GM19238 (cell line): Measurements from ENCODE around the gene NFAM1.

Experiments
- DNase-seq: peaks from one replicate; pipeline ENCODE4 v3.0.0; 2011; ENCODE audit warnings: low spot score; ENCODE audit not compliant: insufficient read length

NFAM1 gene

GRCh38 chr22:42361523-42361922 lies 70.7 kb downstream of the NFAM1 start:
- no peak for DNase-seq

DNA sequence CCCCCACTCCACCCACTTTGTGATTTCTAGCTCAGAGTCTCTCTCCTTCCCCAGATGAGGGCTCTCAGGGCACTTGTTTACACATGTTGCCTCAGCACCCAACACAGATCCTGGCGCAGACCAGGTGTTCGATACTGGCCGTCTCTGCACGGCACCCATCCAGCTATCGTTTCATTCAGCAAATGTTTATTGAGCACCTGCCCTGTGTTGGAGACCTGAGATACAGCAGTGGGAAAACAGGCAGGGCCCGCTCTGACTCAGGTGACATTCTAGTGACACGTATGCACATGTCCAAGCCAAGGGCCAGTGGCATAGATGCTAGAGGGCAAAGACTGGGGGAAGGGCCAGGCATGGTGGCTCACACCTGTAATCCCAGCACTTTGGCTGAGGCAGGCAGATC lies 71.9 kb downstream of the NFAM1 start:
- DNase-seq, result no peak

- DNase-seq, result no peak
Observed at GRCh38 chr22:42358643-42359558, 73.3 kb downstream of the NFAM1 start.

DNA sequence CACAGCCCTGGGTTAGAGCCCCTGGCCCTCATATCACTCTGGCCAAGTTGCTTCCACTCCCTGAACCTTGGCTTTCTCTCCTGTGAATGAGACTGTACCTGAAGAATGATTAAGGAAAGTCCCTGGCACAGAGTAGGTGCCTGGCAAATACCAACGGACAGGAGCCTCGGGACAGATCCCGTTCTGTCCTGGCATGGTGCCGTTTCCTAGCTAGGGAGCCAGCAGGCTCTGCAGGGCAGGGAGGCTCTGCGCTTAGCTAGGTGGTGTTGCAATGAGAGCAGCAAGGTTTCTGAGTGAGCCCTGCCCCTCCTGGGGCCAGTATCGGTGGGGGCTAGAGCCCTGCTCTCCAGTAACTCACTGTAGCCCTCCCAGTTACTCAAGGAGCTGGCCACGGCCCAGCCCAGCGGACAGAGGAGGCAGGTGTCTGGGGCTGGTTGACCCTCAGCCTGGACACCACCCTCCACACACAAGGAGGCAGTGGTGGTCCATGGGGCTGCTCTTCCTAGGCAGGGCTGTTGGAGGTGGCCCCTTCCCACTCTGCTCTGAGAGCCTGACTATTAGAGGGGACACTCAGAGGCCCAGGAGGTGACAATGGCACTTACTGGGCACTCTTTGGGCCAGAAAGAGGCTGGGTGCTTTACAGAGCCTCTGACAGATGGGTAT lies 74.4 kb downstream of the NFAM1 start:
- no peak for DNase-seq

DNA sequence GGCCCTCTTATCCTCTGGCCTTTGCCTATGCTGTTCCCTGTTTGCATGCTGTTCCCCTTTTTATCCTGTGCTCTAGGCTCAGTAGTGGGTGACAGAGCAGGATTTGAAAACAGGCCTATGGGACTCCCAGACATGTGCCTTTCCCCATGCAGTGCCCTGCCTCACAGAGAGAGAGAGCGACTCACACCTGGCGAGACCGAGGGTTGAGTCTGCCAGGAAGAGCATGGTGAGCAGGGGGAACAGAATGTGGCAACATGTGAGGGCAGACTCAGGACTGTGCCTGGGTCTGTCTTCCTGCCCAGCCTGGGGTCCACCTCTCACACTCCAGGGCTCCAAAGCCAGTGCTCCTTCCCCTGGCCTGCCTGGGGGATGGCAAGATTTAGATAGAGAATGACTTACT lies 75.0 kb downstream of the NFAM1 start:
- DNase-seq, result no peak

- no peak for DNase-seq
Observed at GRCh38 chr22:42356533-42356932, 75.7 kb downstream of the NFAM1 start.

DNA sequence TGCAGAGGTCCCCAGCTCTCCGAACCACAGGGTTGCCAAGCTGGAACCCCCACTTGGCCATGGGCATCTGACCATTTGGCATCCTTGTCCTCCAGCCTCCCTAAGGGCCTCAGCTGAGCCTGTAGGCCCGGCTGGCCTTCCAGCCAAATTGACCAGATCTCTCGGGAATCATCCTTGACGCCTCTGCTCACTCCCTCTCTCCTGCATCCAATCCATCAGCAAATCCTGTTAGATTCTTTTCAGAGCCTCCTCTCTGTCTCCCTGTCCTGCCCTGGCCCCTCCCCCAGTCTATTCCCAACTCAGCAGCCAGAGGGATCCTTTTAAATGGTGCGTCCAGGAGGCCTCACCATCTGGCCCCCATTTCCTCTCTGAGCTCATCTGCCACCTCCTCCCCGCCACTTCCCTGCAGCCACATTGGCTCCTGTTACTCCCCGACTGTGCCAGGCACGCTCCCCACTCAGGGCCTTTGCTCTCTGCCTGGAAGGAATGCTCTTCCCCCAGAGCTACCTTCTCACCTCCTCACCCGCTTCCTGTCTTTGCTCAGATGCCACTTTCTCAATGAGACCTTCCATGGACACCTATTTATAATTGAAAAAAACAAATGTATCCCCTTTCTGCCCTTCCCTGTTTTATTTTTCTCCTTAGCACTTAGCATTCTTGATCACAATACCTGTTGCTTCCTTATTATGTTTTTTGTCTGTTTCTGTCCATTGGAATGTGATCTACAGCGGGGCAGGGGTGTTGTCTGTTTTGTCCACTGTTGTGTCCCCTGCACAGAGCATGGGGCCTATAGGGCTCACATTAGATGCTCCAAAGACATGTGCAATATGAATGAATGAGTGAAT lies 78.1 kb downstream of the NFAM1 start:
- no peak for DNase-seq

GRCh38 chr22:42350373-42350772 lies 81.8 kb downstream of the NFAM1 start:
- DNase-seq, result no peak

GRCh38 chr22:42347281-42347824 lies 84.8 kb downstream of the NFAM1 start:
- DNase-seq, result no peak

GRCh38 chr22:42346722-42347121 lies 85.5 kb downstream of the NFAM1 start:
- no peak for DNase-seq

GRCh38 chr22:42345458-42345857 lies 86.7 kb downstream of the NFAM1 start:
- no peak for DNase-seq

- no peak for DNase-seq
Observed at GRCh38 chr22:42344361-42344905, 87.8 kb downstream of the NFAM1 start.

DNA sequence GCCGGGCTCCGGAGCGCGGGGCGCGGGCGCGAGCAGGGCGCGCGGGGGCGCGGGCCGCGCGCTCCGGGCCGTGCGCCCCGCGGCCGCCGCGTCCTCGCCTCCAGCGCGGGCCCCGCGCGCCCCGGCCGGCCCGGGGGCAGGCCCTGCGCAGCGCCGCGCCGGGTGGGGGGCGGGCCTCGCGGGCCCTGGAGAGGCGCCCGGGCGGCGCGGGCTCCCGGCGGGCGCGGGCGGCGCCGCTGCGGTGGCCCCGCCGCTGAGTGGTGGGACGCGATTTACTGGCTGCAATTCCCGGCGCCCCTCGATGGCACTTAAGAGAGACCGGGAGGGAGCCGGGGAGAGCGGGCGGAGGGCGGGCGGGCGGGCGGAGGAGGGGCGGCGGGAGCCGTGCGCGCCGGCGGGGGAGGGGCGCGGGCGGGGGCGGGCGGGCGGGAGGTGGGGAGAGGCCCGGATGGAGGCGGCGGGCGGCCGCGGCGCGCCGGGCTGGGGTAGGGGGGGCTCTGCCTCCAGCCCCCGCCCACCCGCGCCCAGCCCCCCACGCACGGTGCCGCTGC lies 88.6 kb downstream of the NFAM1 start:
- no peak for DNase-seq

DNA sequence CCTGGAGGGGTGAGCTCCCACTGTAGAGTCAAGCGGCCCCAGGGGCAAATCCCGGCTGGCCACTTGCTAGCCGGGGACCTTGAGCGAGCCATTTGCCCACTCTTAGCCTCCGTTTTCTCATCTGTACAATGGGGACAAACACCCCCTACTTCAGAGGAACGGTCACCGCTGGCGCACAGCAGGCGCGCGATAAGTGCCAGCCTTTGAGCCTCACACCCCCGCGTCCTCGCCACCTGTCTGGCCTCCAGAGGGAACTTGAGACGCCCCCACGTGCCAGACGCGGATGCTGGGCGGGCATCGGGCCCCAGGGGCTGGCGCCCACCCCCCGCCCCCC lies 89.1 kb downstream of the NFAM1 start:
- DNase-seq, result no peak

DNA sequence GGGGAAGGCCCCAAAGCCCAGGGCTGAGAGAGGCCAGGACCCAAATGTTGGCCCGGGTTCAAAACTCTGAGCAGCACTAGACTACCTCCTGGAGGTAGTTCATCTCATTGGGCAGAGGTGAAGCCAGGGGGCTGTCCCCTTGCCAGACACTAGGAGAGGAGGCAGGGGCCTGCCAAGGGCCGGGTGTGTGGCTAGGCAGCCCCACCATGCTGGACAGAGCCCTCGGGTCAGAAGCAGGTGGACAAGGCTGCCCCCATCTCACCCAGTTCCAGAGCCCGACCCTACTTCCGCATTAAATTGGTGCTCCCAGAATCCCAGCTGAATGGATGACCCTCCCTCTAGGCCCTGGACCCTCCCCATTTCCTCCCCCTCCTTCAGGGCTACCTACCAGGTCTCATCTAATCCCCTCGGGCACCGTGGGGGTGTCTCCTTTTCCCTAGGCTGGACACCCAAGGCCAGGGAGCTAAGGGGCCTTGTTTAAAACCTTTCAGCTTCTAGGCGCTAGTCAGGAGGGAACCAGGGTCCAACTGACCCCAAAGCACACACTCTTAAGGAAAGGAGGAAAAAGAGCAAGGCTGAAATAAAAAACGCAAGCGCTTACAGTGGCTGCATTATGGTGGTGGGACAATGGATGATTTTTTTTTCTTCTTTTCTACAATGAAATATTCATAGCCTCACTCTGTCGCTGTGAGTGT lies 89.6 kb downstream of the NFAM1 start:
- no peak for DNase-seq

- no peak for DNase-seq
Observed at GRCh38 chr22:42341779-42342178, 90.4 kb downstream of the NFAM1 start.

- DNase-seq, result no peak
Observed at GRCh38 chr22:42340829-42341383, 91.3 kb downstream of the NFAM1 start.

DNA sequence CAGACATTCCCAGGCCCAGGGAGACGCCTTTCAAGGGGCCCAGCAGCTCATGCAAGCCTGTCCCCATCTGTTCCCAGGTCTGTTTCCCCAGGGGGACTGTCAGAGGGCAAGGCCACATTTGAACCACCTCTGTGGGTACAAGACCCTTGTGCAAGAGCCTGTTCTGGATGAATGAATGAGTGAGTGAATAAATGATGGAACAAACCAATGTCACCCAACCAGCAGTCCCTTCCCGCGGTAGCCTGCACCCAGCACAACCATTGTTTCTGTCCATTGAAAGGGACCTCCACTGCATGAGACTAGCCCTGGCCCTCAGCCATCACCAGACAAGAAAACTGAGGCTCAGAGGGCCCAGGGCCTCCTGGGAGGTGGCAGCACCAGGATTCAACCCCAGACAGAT lies 92.1 kb downstream of the NFAM1 start:
- DNase-seq, result no peak

DNA sequence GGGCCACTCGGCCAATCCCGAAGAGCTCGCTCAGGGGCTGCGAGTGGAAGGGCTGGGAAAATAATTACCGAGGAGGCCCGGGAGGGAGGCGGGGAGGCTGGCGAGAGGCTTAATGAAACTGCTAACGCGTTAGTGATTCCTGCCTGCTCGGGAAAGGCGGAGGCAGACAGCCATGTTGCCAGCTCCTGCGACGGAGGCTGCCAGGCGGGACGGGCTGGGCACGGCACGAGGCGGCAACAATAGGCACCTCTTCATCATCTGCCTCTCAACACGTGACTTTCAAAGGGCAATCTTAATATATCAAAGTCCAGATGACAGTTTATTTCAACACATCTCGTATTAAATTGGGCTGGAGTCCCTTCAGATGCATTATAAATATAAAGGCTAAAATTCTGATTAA lies 93.7 kb downstream of the NFAM1 start:
- no peak for DNase-seq

GRCh38 chr22:42337356-42337755 lies 94.8 kb downstream of the NFAM1 start:
- no peak for DNase-seq
